SK-N-SH (cell line): ENCODE data around the gene ANXA1.

Experiments
- CTCF ChIP-seq: fragments of 200-600 bp; sonication (generic); IDR thresholded peaks from 2 replicates; pipeline ENCODE4 v1.6.1; 2017; ENCODE audit warnings: antibody characterized with exemption, mild to moderate bottlenecking, moderate library complexity
- FOXM1 ChIP-seq: IDR thresholded peaks from 2 replicates; pipeline ENCODE4 v1.4.0; 2012; ENCODE audit warnings: low read depth, mild to moderate bottlenecking
- MXI1 ChIP-seq: IDR thresholded peaks from 2 replicates; pipeline ENCODE4 v1.6.1; 2012; ENCODE audit warnings: mild to moderate bottlenecking, low read depth, low read length, improper control_type of control experiment
- PBX3 ChIP-seq: IDR thresholded peaks from 2 replicates; pipeline ENCODE4; 2012
- POLR2AphosphoS5 ChIP-seq: IDR thresholded peaks from 2 replicates; pipeline ENCODE4 v1.6.1; 2012; ENCODE audit warnings: low read depth, low read length
- RFX5 ChIP-seq: IDR thresholded peaks from 2 replicates; pipeline ENCODE4 v1.6.1; 2012; ENCODE audit warnings: mild to moderate bottlenecking, improper control_type of control experiment, low read length
- TEAD4 ChIP-seq: IDR thresholded peaks from 2 replicates; pipeline ENCODE4 v1.4.0; 2012; ENCODE audit warnings: mild to moderate bottlenecking, borderline replicate concordance; ENCODE audit not compliant: insufficient read depth
- USF2 ChIP-seq: fragments of 150-350 bp; IDR thresholded peaks from 2 replicates; pipeline ENCODE4 v1.6.1; 2017; ENCODE audit warnings: antibody characterized with exemption, low read length, low read depth, borderline replicate concordance
- YY1 ChIP-seq: IDR thresholded peaks from 2 replicates; pipeline ENCODE4 v1.4.0; 2012; ENCODE audit warnings: low read depth, mild to moderate bottlenecking

- TF ChIP-seq YY1 = no peak
- no peak for TF ChIP-seq CTCF
- TF ChIP-seq USF2 = no peak
- no peak for TF ChIP-seq RFX5
- TF ChIP-seq FOXM1 = no peak
- TF ChIP-seq PBX3 = no peak
- TF ChIP-seq POLR2AphosphoS5 = no peak
- no peak for TF ChIP-seq TEAD4
- no peak for TF ChIP-seq MXI1
These were observed 6.1 kb downstream of the ANXA1 start for GRCh38 chr9:73157811-73158210.
